Measurements from ENCODE around the gene ALDH3A1.

The ALDH3A1 gene

GRCh38 chr17:19702217-19702641, 45.9 kb downstream of the ALDH3A1 start:
- no peak for DNase-seq
